ENCODE measurements around the gene INHBE. TPM values are rescaled to one million over a fixed set of nuclear protein-coding genes. Genes with fewer than 3 reads are reported as not detected.

INHBE gene
- total RNA-seq, 6 experiments from 2014 or later, result 0.12 to 0.34 (median 0.18) TPM; not detected in 1

GRCh38 chr12:57479043-57479375 is 23.9 kb downstream of the INHBE start:
- Mint-ChIP-seq H3K36me3 (ENCODE audit: low read depth) (no peaks in the 10 kb centered on the region; the same call in 1 of the 2 replicates), H3K4me3 (no peak overlapping the region), H3K9me3 (no peaks in the 10 kb centered on the region), H3K27ac (no peak overlapping the region), H3K27me3 (ENCODE audit: insufficient read depth) (peaks cover 31% of the 10 kb centered on the region), H3K4me1 (ENCODE audit: low read depth) (peaks cover 36% of the 10 kb centered on the region)
- no peak for DNase-seq
- TF ChIP-seq CTCF (IDR thresholded peaks at IDR 0.05), result no peak

DNA sequence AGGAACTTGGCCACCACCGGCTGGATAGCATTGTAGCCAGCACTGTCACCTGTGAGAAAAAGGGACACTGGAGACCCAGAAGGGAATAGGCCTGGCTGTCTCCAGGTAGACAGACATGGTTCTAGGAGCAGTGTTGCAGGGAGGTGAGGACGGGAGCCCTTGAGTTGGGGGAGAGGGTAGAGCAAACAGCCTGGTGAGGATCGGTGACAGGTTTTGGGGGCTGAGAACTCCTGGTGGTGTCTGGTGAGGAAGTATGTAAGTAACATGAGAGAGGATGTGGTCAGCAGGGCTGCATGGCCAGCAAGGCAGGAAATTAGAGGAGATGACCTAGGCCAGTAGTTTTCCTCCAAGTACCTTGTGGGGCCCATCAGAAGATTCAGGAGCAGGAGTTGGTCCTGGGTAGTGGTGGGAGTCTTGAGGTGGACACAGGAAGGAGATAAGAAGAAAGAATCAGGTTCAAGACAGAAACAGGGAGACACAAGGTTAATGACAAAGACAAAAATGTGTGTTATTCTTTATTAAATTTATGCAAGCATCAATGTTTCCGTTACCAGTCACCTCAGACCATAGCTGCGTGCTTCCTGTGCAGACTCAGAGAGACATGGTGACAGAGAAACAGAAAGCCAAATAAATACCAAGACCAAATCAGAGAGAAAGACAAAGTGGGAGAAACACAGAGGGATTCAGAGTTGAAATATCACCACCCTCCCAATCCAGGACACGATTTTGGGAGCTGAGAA is 24.4 kb downstream of the INHBE start, which contains the start of gene ARHGAP9:
Gene ARHGAP9, minus strand, starts transcription at position 491 of the 740 bp plus-strand sequence. Its CDS starts 460 bp downstream, at position 31.
- no peak for DNase-seq
- Mint-ChIP-seq H3K9me3 (no peaks in the 10 kb centered on the region), H3K27me3 (ENCODE audit: insufficient read depth) (peaks cover 26% of the 10 kb centered on the region), H3K27ac (no peak within 1 kb of the TSS), H3K36me3 (ENCODE audit: low read depth) (no peaks in the 10 kb centered on the region), H3K4me1 (ENCODE audit: low read depth) (peaks cover 36% of the 10 kb centered on the region), H3K4me3 (no peak within 1 kb of the TSS)
- TF ChIP-seq CTCF (IDR thresholded peaks at IDR 0.05), result no peak

DNA sequence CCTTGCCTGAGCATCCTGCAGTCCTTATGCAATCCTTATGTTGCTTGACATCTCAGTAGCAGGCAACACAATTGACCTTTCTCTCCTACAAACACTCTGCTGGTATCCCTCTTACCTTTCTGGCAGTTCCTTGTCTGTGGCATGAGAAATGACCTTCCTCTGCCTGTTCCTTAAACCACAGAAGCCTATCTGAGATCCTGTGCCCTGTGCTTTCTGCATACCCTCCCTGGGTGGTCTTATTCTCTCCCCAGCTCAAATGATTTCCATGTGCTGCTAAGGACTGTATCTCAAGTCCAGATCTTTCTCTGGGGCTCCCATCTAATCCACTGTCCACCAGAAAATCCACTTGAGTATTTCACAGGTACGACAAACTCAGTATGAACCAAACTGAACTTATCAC is 26.6 kb downstream of the INHBE start:
- H3K36me3 Mint-ChIP-seq (ENCODE audit: low read depth), result no peaks in the 10 kb centered on the region
- no peak for TF ChIP-seq CTCF (IDR thresholded peaks at IDR 0.05)
- H3K27me3 Mint-ChIP-seq (ENCODE audit: insufficient read depth), result peaks cover 12% of the 10 kb centered on the region
- no peak overlapping the region for H3K27ac Mint-ChIP-seq
- no peak overlapping the region for H3K4me3 Mint-ChIP-seq
- no peak for DNase-seq
- peaks cover 36% of the 10 kb centered on the region for H3K4me1 Mint-ChIP-seq (ENCODE audit: low read depth)
- H3K9me3 Mint-ChIP-seq, result no peaks in the 10 kb centered on the region

DNA sequence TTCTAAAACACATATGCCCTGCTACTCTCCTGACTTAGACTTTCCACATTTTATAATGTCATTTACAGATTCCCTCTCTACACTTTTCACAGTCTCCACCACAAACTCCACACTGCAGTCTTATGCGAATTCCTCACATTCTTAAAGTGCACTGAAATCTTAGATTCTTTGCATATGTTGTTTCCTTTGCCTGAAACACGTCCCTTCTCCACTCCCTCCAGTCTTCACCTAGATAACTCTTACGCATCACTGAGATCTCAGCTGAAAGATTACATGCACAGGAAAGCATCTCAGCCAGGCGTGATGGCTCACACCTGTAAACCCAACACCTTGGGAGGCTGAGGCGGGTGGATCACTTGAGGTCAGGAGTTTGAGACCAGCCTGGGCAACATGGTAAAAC is 28.4 kb downstream of the INHBE start:
- peaks cover 4% of the 10 kb centered on the region for H3K36me3 Mint-ChIP-seq (ENCODE audit: low read depth)
- peak; percentile 44 for DNase-seq
- no peak overlapping the region; the same call in 1 of the 2 replicates for H3K27ac Mint-ChIP-seq
- peaks cover 22% of the 10 kb centered on the region for H3K4me1 Mint-ChIP-seq (ENCODE audit: low read depth)
- H3K4me3 Mint-ChIP-seq, result no peak overlapping the region
- no peaks in the 10 kb centered on the region for H3K9me3 Mint-ChIP-seq
- no peak for TF ChIP-seq CTCF (IDR thresholded peaks at IDR 0.05)
- H3K27me3 Mint-ChIP-seq (ENCODE audit: insufficient read depth), result peaks cover 9% of the 10 kb centered on the region

DNA sequence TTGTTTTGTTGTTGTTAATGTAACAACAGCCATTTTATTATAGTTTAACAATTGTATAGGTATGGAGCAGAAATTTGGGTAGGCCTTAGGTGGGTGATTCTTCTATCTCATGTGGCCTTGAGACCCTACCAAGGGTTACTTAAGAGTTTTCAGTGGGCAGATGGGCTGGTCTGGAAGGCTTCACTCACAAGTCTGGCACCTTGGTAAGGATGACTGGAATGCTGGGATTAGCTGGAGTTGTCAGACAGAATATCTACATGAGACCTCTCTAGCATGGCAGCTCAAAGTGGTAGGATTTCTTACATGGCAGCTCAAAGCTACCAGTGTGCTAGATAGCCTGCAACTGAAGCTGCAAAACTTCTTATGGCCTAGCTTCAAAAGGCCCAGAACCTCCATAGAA is 30.6 kb downstream of the INHBE start:
- DNase-seq, result no peak
- Mint-ChIP-seq H3K36me3 (ENCODE audit: low read depth) (peaks cover 19% of the 10 kb centered on the region), H3K9me3 (no peaks in the 10 kb centered on the region), H3K27me3 (ENCODE audit: insufficient read depth) (peaks cover 7% of the 10 kb centered on the region), H3K27ac (no peak overlapping the region), H3K4me1 (ENCODE audit: low read depth) (peaks cover 21% of the 10 kb centered on the region), H3K4me3 (no peak overlapping the region)
- TF ChIP-seq CTCF (IDR thresholded peaks at IDR 0.05), result no peak

Measured in HFFc6 (cell line).